ENCODE results near the gene RNF17.

Gene RNF17, protein sequence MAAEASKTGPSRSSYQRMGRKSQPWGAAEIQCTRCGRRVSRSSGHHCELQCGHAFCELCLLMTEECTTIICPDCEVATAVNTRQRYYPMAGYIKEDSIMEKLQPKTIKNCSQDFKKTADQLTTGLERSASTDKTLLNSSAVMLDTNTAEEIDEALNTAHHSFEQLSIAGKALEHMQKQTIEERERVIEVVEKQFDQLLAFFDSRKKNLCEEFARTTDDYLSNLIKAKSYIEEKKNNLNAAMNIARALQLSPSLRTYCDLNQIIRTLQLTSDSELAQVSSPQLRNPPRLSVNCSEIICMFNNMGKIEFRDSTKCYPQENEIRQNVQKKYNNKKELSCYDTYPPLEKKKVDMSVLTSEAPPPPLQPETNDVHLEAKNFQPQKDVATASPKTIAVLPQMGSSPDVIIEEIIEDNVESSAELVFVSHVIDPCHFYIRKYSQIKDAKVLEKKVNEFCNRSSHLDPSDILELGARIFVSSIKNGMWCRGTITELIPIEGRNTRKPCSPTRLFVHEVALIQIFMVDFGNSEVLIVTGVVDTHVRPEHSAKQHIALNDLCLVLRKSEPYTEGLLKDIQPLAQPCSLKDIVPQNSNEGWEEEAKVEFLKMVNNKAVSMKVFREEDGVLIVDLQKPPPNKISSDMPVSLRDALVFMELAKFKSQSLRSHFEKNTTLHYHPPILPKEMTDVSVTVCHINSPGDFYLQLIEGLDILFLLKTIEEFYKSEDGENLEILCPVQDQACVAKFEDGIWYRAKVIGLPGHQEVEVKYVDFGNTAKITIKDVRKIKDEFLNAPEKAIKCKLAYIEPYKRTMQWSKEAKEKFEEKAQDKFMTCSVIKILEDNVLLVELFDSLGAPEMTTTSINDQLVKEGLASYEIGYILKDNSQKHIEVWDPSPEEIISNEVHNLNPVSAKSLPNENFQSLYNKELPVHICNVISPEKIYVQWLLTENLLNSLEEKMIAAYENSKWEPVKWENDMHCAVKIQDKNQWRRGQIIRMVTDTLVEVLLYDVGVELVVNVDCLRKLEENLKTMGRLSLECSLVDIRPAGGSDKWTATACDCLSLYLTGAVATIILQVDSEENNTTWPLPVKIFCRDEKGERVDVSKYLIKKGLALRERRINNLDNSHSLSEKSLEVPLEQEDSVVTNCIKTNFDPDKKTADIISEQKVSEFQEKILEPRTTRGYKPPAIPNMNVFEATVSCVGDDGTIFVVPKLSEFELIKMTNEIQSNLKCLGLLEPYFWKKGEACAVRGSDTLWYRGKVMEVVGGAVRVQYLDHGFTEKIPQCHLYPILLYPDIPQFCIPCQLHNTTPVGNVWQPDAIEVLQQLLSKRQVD (N-terminal part only)

DNA sequence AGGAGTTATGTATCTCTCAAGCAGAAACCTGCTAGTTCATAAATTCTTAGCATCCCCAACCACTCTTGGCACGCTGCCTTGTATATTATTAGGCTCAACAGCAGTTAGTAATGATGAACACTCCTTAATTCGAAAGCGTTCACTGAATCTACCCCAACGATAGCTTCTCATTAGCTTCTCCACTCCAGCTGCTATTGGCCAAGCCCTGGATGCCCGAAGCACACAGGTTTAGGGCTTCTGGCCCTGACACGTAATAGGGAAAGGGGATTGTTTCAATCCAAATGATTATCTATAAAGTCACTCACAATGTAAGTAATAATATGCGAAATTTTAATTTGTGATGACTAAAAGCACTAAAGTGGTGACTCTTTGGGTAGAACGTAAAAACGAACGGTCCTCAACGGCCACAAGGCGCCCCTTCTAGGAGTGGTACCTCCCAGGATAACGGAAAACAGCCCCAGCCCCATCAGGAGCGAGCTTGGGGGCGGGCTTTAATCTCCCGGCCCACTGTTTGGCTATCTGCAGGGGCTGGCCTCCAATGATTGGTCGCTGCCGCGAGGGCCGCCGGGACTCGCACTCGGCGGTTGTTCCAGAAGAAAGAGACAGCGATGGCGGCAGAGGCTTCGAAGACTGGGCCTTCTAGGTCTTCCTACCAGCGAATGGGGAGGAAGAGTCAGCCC, at the start of gene RNF17:
RNF17 (plus strand) TSS at position 574 of the 680 bp plus-strand sequence; CDS start at position 609, 35 bp downstream.
- TF ChIP-seq CEBPB (IDR thresholded peaks at IDR 0.05) (no peak), EGR1 (IDR thresholded peaks at IDR 0.05) (no peak), YY1 (IDR thresholded peaks at IDR 0.05; ENCODE audit: low read depth) (no peak), MAX (IDR thresholded peaks at IDR 0.05) (no peak), TEAD4 (IDR thresholded peaks at IDR 0.05) (no peak), REST (IDR thresholded peaks at IDR 0.05; ENCODE audit: low read depth) (no peak), ZBTB7A (IDR thresholded peaks at IDR 0.05; ENCODE audit: low read depth) (no peak), TCF12 (IDR thresholded peaks at IDR 0.05; ENCODE audit: low read depth) (no peak), NFIC (IDR thresholded peaks at IDR 0.05) (no peak), FOXM1 (IDR thresholded peaks at IDR 0.05; ENCODE audit: borderline replicate concordance, low read depth) (no peak), RAD21 (IDR thresholded peaks at IDR 0.05; ENCODE audit: low read depth) (no peak), CREB1 (IDR thresholded peaks at IDR 0.05; ENCODE audit: low read depth) (no peak), TAF1 (IDR thresholded peaks at IDR 0.05; ENCODE audit: low read depth) (no peak), EP300 (IDR thresholded peaks at IDR 0.05; ENCODE audit: borderline replicate concordance) (no peak)
- TF ChIP-seq, protein P1, sequence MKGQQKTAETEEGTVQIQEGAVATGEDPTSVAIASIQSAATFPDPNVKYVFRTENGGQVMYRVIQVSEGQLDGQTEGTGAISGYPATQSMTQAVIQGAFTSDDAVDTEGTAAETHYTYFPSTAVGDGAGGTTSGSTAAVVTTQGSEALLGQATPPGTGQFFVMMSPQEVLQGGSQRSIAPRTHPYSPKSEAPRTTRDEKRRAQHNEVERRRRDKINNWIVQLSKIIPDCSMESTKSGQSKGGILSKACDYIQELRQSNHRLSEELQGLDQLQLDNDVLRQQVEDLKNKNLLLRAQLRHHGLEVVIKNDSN (IDR thresholded peaks at IDR 0.05): no peak

GRCh38 chr13:24716011-24716410, 48.0 kb upstream of the RNF17 start:
- TF ChIP-seq NFIC (IDR thresholded peaks at IDR 0.05) (no peak), CEBPB (IDR thresholded peaks at IDR 0.05) (no peak), TCF12 (IDR thresholded peaks at IDR 0.05; ENCODE audit: low read depth) (no peak), ZBTB7A (IDR thresholded peaks at IDR 0.05; ENCODE audit: low read depth) (no peak), CREB1 (IDR thresholded peaks at IDR 0.05; ENCODE audit: low read depth) (no peak), REST (IDR thresholded peaks at IDR 0.05; ENCODE audit: low read depth) (no peak), TAF1 (IDR thresholded peaks at IDR 0.05; ENCODE audit: low read depth) (no peak), EGR1 (IDR thresholded peaks at IDR 0.05) (no peak)
- TF ChIP-seq, protein P1 (IDR thresholded peaks at IDR 0.05): no peak

- no peak for TF ChIP-seq REST (IDR thresholded peaks at IDR 0.05; ENCODE audit: low read depth)
- no peak for TF ChIP-seq TCF12 (IDR thresholded peaks at IDR 0.05; ENCODE audit: low read depth)
- no peak for TF ChIP-seq EGR1 (IDR thresholded peaks at IDR 0.05)
- TF ChIP-seq FOXM1 (IDR thresholded peaks at IDR 0.05; ENCODE audit: borderline replicate concordance, low read depth): no peak
- no peak for TF ChIP-seq YY1 (IDR thresholded peaks at IDR 0.05; ENCODE audit: low read depth)
- TF ChIP-seq, protein P1 (IDR thresholded peaks at IDR 0.05): no peak
These were observed 47.5 kb upstream of the RNF17 start for GRCh38 chr13:24716446-24716845.

Data from Ishikawa (cell line).